Keratinocyte (primary cell): Measurements from ENCODE around the gene RHBDD1. TPM values are rescaled to one million over a fixed set of nuclear protein-coding genes. Genes with fewer than 3 reads are reported as not detected.

Experiments used
- DNase-seq: peaks from one replicate; pipeline ENCODE4 v3.0.0-alpha.2; 2011; ENCODE audit warnings: low read depth, missing footprints, low spot score
- FAIRE-seq: peaks from 2 replicates; lab custom pipeline; 2011; peaks lifted over from hg19 to GRCh38; lab: Jason Lieb, UNC
- H2AFZ ChIP-seq: 2 replicates; pipeline ENCODE4 v1.6.0; 2012; ENCODE audit warnings: low read length, control low read depth, inconsistent platforms; ENCODE audit not compliant: control insufficient read depth
- H3K27ac ChIP-seq: 2 replicates; pipeline ENCODE4 v1.5.1; 2011; ENCODE audit warnings: low read length; ENCODE audit not compliant: control insufficient read depth, insufficient read depth
- H3K27me3 ChIP-seq: 3 replicates; pipeline ENCODE4 v1.6.0; 2011; ENCODE audit warnings: low read length; ENCODE audit not compliant: control insufficient read depth, insufficient read depth; ENCODE audit errors: extremely low read depth
- H3K36me3 ChIP-seq, 2 experiments: 2 replicates in 1 of 2; 3 replicates in 1 of 2; pipeline ENCODE4 v1.5.1; 2011; ENCODE audit warnings: low read length in 2 of 2, mild to moderate bottlenecking in 1 of 2; ENCODE audit not compliant: control insufficient read depth in 2 of 2, insufficient read depth in 2 of 2; ENCODE audit errors: extremely low read depth in 1 of 2
- H3K4me1 ChIP-seq: 3 replicates; pipeline ENCODE4 v1.5.1; 2011; ENCODE audit warnings: low read length; ENCODE audit not compliant: control insufficient read depth, insufficient read depth; ENCODE audit errors: extremely low read depth
- H3K4me2 ChIP-seq: 3 replicates; pipeline ENCODE4 v1.6.0; 2011; ENCODE audit warnings: low read depth, low read length; ENCODE audit not compliant: control insufficient read depth, insufficient read depth; ENCODE audit errors: extremely low read depth
- H3K4me3 ChIP-seq, 3 experiments: fragments of 200-600 bp in 1 of 3; sonication (generic) in 1 of 3; 2 replicates in 2 of 3; 3 replicates in 1 of 3; pipeline ENCODE4 v1.5.1; 2011 to 2016; ENCODE audit warnings: low read length in 3 of 3, mild to moderate bottlenecking in 3 of 3, control low read depth in 2 of 3, inconsistent platforms in 1 of 3, low read depth in 1 of 3, mixed read lengths in 1 of 3, mixed run types in 1 of 3, moderate library complexity in 1 of 3; ENCODE audit not compliant: control insufficient read depth in 2 of 3, insufficient read depth in 2 of 3; ENCODE audit errors: extremely low read depth in 1 of 3
- H3K79me2 ChIP-seq: 2 replicates; pipeline ENCODE4 v1.6.0; 2012; ENCODE audit warnings: low read length; ENCODE audit not compliant: control insufficient read depth, insufficient read depth
- H3K9ac ChIP-seq: 3 replicates; pipeline ENCODE4 v1.6.0; 2011; ENCODE audit warnings: low read length; ENCODE audit not compliant: control insufficient read depth, insufficient read depth; ENCODE audit errors: extremely low read depth
- H3K9me1 ChIP-seq: 3 replicates; pipeline ENCODE4 v1.6.0; 2011; ENCODE audit warnings: low read length; ENCODE audit not compliant: control insufficient read depth, insufficient read depth; ENCODE audit errors: extremely low read depth
- H3K9me3 ChIP-seq: 2 replicates; pipeline ENCODE4 v1.5.1; 2012; ENCODE audit warnings: low read depth, low read length; ENCODE audit not compliant: control insufficient read depth
- H4K20me1 ChIP-seq: 3 replicates; pipeline ENCODE4 v1.6.0; 2011; ENCODE audit warnings: low read length; ENCODE audit not compliant: control insufficient read depth, insufficient read depth; ENCODE audit errors: extremely low read depth
- CTCF ChIP-seq, 3 experiments: IDR thresholded peaks in 1 of 3; conservative IDR thresholded peaks in 1 of 3; optimal IDR thresholded peaks in 1 of 3; 2 replicates in 2 of 3; 3 replicates in 1 of 3; pipeline versions ENCODE3 to v1.5.1; 2011; ENCODE audit warnings: low read length in 3 of 3, mild to moderate bottlenecking in 3 of 3, moderate library complexity in 2 of 3, control low read depth in 1 of 3, inconsistent platforms in 1 of 3; ENCODE audit not compliant: insufficient read depth in 2 of 3; ENCODE audit errors: extremely low read depth in 1 of 3
- EZH2 ChIP-seq: IDR thresholded peaks from one replicate; pipeline ENCODE4 v1.6.1; 2012; ENCODE audit warnings: inconsistent platforms, mild to moderate bottlenecking, low read length, moderate library complexity
- dilution Hi-C: fragments of 300-500 bp; cut with MboI; formaldehyde crosslinking; loops from one replicate; pipeline ENCODE4 v1.7.0; 2020; ENCODE audit warnings: low sequenced_read_pairs; ENCODE audit not compliant: extremely low pct_ligation_motif_present
- polyA plus RNA-seq, 5 experiments: library from polyadenylated mRNA; depleted of rRNA in 3 of 5; stranded (reverse) in 3 of 5; stranded (forward) in 1 of 5; unstranded in 1 of 5; fragments of >200 nt; gene quantifications; 1 replicate in 1 of 5; 2 replicates in 3 of 5; 3 replicates in 1 of 5; pipeline versions ENCODE4 v1.2.1 to v1.2.3, GENCODE V29; 2011 to 2012; ENCODE audit warnings: missing spikeins in 2 of 5, low read depth in 1 of 5, low replicate concordance in 1 of 5

Gene RHBDD1
- polyA plus RNA-seq, 1 donor (not counting 4 experiments of a cell fraction or from before 2014, with no cell fraction given) = 27.8 TPM

- no peaks in the 10 kb centered on the region for H3K9me3 ChIP-seq
- H3K79me2 ChIP-seq = no peaks in the 10 kb centered on the region
- H3K4me2 ChIP-seq = no peak overlapping the region
- no peak overlapping the region for H3K27ac ChIP-seq
- H3K36me3 ChIP-seq = peaks cover 0 to under 1% of the 10 kb centered on the region in 2 experiments
- H3K4me1 ChIP-seq = peaks cover 8% of the 10 kb centered on the region
- no peak for FAIRE-seq
- no peaks in the 10 kb centered on the region for H3K9me1 ChIP-seq
- H3K4me3 ChIP-seq = no peak overlapping the region
- no peaks in the 10 kb centered on the region for H4K20me1 ChIP-seq
- DNase-seq = no peak
- dilution Hi-C loops = no loop called here
- no peaks in the 10 kb centered on the region for H3K27me3 ChIP-seq
- no peak for TF ChIP-seq CTCF (optimal IDR thresholded peaks at IDR 0.05 in 1 of 3, IDR thresholded peaks at IDR 0.05 in 1 of 3, conservative IDR thresholded peaks at IDR 0.05 in 1 of 3; ENCODE audit: extremely low read depth in 1 of 3, insufficient read depth in 2 of 3, low read length in 3 of 3)
- no peak for TF ChIP-seq EZH2
- no peak overlapping the region for H3K9ac ChIP-seq
- H2AFZ ChIP-seq = no peak overlapping the region
Measured at GRCh38 chr2:226909126-226909525, 73.3 kb downstream of the RHBDD1 start.

- FAIRE-seq = no peak
- Histone ChIP-seq H3K9ac (no peak overlapping the region), H3K27ac (no peak overlapping the region), H3K36me3 (peaks cover 0 to 3% of the 10 kb centered on the region in 2 experiments), H3K79me2 (no peaks in the 10 kb centered on the region), H3K4me1 (peaks cover 8% of the 10 kb centered on the region), H3K9me3 (no peaks in the 10 kb centered on the region), H2AFZ (no peak overlapping the region), H3K4me2 (no peak overlapping the region), H3K4me3 (no peak overlapping the region), H3K9me1 (no peaks in the 10 kb centered on the region), H3K27me3 (no peaks in the 10 kb centered on the region), H4K20me1 (no peaks in the 10 kb centered on the region)
- TF ChIP-seq EZH2 (no peak), CTCF (optimal IDR thresholded peaks at IDR 0.05 in 1 of 3, IDR thresholded peaks at IDR 0.05 in 1 of 3, conservative IDR thresholded peaks at IDR 0.05 in 1 of 3; ENCODE audit: extremely low read depth in 1 of 3, insufficient read depth in 2 of 3, low read length in 3 of 3) (no peak)
- DNase-seq = no peak
- dilution Hi-C loops = no loop called here
Measured at GRCh38 chr2:226909836-226910235, 74.0 kb downstream of the RHBDD1 start.
